Testis (tissue), 3 donors: Measurements from ENCODE around the gene EPO. TPM values are rescaled to one million over a fixed set of nuclear protein-coding genes. Genes with fewer than 3 reads are reported as not detected.
"Not testable (repeated sequence)": the region's sequence is repeated elsewhere in the genome, so short reads cannot be mapped to it uniquely, and the experiment has no call there.

Experiments
- DNase-seq: peaks from one replicate; pipeline ENCODE4 v3.0.0-alpha.2; 2019
- H3K27ac ChIP-seq, 2 donors: fragments of 200-600 bp; sonication (generic); one replicate each; pipeline ENCODE4 v1.5.1; 2019
- H3K27me3 ChIP-seq: fragments of 200-600 bp; sonication (generic); one replicate; pipeline ENCODE4 v1.5.1; 2019
- H3K36me3 ChIP-seq: fragments of 200-600 bp; sonication (generic); one replicate; pipeline ENCODE4 v1.5.1; 2017; ENCODE audit warnings: low read depth; ENCODE audit errors: missing control alignments
- H3K4me1 ChIP-seq: fragments of 200-600 bp; sonication (generic); one replicate; pipeline ENCODE4 v1.5.1; 2019
- H3K4me3 ChIP-seq, 2 donors: fragments of 200-600 bp; sonication (generic); one replicate each; pipeline ENCODE4 v1.5.1; 2017 to 2019
- H3K9me3 ChIP-seq: fragments of 200-600 bp; sonication (generic); one replicate; pipeline ENCODE4 v1.5.1; 2017
- CTCF ChIP-seq, 3 experiments: fragments of 450-650 bp in 2 of 3; fragments of 200-600 bp in 1 of 3; sonication (generic) in 1 of 3; IDR thresholded peaks; one replicate each; pipeline ENCODE4 v1.5.1; 2016 to 2019; ENCODE audit warnings: antibody characterized with exemption in 3 of 3, mild to moderate bottlenecking in 2 of 3, moderate library complexity in 1 of 3
- POLR2A ChIP-seq: fragments of 450-650 bp; IDR thresholded peaks from one replicate; pipeline ENCODE4 v1.6.1; 2017; ENCODE audit warnings: antibody characterized with exemption, mild to moderate bottlenecking, moderate library complexity
- WGBS, 2 donors: methylation state at CpG; one replicate each; pipeline ENCODE4 v1.1.5; 2018; 5-methylcytosine and 5-hydroxymethylcytosine counted together
- intact Hi-C: fragments of 100-400 bp; cut with DNase I; formaldehyde crosslinking; loops from one replicate; pipeline ENCODE4 v1.15.1; 2023; ENCODE audit warnings: low total_unique reads
- polyA plus RNA-seq: library from polyadenylated mRNA; stranded (reverse); fragments of 350-450 nt; fragmentation: Illumina TruSeq; extraction: RNeasy Lipid Tissue Mini Kit (QIAGEN cat#74804); gene quantifications from one replicate; pipeline ENCODE4 v1.2.3, GENCODE V29; 2014; ENCODE audit warnings: low read depth, low replicate concordance; ENCODE audit not compliant: insufficient read depth
- total RNA-seq, 2 donors: library from RNA; depleted of rRNA; stranded (reverse); fragments of >200 nt; gene quantifications; one replicate each; pipeline ENCODE4 v1.2.3, GENCODE V29; 2016

EPO gene
- total and polyA plus RNA-seq, 3 donors from 2014 or later: 0.63 to 0.93 (median 0.65) TPM

DNA sequence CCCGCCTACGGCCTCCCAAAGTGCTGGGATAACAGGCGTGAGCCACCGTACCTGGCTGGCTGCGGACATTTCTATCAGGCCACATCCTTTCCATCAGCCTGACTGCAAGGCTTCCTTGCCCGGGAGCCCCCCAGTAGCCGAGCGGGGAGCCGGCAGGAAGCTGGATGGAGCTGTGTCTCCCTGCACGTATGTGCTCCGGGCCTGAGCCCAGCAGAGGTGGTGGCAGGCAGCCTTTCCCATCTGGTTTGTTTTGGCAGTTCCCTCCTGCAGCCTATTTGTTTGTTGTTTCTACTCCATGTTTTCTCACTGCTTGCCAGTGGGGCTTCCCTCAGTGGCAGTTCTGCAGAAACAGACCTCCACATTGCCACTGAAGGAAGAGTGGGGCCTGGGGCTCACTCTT is 8.9 kb upstream of the EPO start:
- intact Hi-C loops: no loop called here
- no peaks in the 10 kb centered on the region for H3K27me3 ChIP-seq
- peak; percentile 42 for DNase-seq
- WGBS, 2 donors: 66 to 71% methylated on average over 5 to 11 of the region's 11 CpGs
- TF ChIP-seq CTCF (IDR thresholded peaks at IDR 0.05) (no peak), POLR2A (no peak)
- H3K9me3 ChIP-seq: no peaks in the 10 kb centered on the region
- peaks cover 7% of the 10 kb centered on the region for H3K4me1 ChIP-seq
- no peak overlapping the region for H3K4me3 ChIP-seq
- no peaks in the 10 kb centered on the region for H3K36me3 ChIP-seq
- H3K27ac ChIP-seq: no peak overlapping the region

GRCh38 chr7:100714725-100715124 is 5.5 kb upstream of the EPO start:
- TF ChIP-seq CTCF (IDR thresholded peaks at IDR 0.05): no peak

DNA sequence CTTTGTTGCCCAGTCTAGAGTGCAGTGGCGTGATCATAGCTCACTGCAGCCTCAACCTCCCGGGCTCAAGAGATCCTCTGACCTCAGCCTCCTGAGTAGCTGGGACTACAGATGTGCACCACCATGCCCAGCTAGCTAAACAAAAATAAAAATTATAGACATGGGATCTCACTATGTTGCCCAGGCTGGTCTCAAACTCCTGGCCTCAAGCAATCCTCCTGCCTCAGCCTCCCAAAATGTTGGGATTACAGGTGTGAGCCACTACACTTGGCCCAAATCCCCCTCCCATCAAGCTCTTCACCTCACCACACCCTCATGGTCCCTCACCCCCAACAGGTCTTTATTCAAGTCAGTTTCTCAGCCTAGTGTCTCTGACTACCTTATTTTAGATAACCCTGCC is 3.2 kb upstream of the EPO start:
- H3K4me1 ChIP-seq, H3K4me3 ChIP-seq, H3K27ac ChIP-seq, intact Hi-C loops, H3K27me3 ChIP-seq, H3K9me3 ChIP-seq, DNase-seq, H3K36me3 ChIP-seq: not testable (repeated sequence)
- 97 to 100% methylated on average over 2 of the region's 2 CpGs for WGBS, 2 donors

More at GRCh38 chr7:100714725-100715124, 5.5 kb upstream of the EPO start:
- no peaks in the 10 kb centered on the region for H3K4me1 ChIP-seq
- no peak overlapping the region for H3K4me3 ChIP-seq
- H3K36me3 ChIP-seq: no peaks in the 10 kb centered on the region
- no peaks in the 10 kb centered on the region for H3K9me3 ChIP-seq
- no peak for DNase-seq
- no peak overlapping the region for H3K27ac ChIP-seq
- WGBS, 2 donors: 60 to 78% methylated on average over 7 to 8 of the region's 8 CpGs
- intact Hi-C loops: no loop called here
- H3K27me3 ChIP-seq: no peaks in the 10 kb centered on the region

DNA sequence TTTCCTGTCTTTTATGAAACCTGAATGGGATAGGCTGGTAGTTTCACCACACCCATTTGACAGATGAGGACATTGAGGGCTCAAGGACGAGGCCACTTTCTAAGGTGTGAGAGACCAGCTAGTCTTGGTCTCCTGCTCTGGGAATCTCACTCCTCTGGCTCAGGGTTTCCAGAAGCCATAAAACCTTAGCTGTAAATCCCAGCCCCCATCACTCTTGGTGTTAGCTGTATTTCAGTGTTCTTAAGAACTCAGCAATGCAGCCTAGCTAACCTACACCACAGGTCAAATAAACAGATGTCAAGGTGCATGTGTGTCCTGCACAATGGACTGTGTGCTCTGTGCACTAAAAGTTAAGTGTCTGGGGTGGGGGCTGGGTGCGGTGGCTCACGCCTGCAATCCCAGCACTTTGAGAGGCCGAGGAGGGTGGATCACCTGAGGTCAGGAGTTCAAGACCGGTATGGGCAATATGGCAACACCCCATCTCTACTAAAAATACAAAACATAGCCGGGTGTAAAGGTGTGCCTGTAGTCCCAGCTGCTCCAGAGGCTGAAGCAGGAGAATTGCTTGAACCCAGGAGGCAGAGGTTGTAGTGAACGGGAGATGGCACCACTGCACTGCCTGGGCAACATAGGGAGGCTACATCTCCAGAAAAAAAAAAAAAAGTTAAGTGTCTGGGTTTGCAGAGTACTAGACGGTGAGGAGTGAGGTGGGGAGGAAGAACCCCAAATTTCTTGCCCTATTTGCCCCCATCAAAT is 567 bp upstream of the EPO start:
- no peaks in the 10 kb centered on the region for H3K27me3 ChIP-seq
- no peak overlapping the region for H3K4me3 ChIP-seq
- H3K9me3 ChIP-seq: no peaks in the 10 kb centered on the region
- WGBS, 2 donors: 43 to 55% methylated on average over 7 to 8 of the region's 8 CpGs
- H3K27ac ChIP-seq: no peak overlapping the region
- TF ChIP-seq CTCF (IDR thresholded peaks at IDR 0.05) (no peak), POLR2A (no peak)
- intact Hi-C loops: no loop called here
- H3K36me3 ChIP-seq: no peaks in the 10 kb centered on the region
- no peak for DNase-seq
- peaks cover 10% of the 10 kb centered on the region for H3K4me1 ChIP-seq

DNA sequence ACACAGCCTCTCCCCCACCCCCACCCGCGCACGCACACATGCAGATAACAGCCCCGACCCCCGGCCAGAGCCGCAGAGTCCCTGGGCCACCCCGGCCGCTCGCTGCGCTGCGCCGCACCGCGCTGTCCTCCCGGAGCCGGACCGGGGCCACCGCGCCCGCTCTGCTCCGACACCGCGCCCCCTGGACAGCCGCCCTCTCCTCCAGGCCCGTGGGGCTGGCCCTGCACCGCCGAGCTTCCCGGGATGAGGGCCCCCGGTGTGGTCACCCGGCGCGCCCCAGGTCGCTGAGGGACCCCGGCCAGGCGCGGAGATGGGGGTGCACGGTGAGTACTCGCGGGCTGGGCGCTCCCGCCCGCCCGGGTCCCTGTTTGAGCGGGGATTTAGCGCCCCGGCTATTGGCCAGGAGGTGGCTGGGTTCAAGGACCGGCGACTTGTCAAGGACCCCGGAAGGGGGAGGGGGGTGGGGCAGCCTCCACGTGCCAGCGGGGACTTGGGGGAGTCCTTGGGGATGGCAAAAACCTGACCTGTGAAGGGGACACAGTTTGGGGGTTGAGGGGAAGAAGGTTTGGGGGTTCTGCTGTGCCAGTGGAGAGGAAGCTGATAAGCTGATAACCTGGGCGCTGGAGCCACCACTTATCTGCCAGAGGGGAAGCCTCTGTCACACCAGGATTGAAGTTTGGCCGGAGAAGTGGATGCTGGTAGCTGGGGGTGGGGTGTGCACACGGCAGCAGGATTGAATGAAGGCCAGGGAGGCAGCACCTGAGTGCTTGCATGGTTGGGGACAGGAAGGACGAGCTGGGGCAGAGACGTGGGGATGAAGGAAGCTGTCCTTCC is 620 bp downstream of the EPO start:
- 6 to 8% methylated on average over 15 to 42 of the region's 56 CpGs for WGBS, 2 donors
- DNase-seq: no peak
- H3K27me3 ChIP-seq: no peaks in the 10 kb centered on the region

More for the DNA sequence above, 620 bp downstream of the EPO start:
- TF ChIP-seq CTCF (IDR thresholded peaks at IDR 0.05): no peak
- no peak for TF ChIP-seq POLR2A
- intact Hi-C loops: no loop called here
- Histone ChIP-seq H3K27ac (no peak overlapping the region), H3K9me3 (no peaks in the 10 kb centered on the region), H3K4me1 (peaks cover 13% of the 10 kb centered on the region), H3K36me3 (no peaks in the 10 kb centered on the region), H3K4me3 (peak overlapping the region; percentile 18 to 47)
